ENCODE data around the gene FNDC1.
"Not testable (repeated sequence)": the region's sequence is repeated elsewhere in the genome, so short reads cannot be mapped to it uniquely, and the experiment has no call there.

Gene FNDC1

DNA sequence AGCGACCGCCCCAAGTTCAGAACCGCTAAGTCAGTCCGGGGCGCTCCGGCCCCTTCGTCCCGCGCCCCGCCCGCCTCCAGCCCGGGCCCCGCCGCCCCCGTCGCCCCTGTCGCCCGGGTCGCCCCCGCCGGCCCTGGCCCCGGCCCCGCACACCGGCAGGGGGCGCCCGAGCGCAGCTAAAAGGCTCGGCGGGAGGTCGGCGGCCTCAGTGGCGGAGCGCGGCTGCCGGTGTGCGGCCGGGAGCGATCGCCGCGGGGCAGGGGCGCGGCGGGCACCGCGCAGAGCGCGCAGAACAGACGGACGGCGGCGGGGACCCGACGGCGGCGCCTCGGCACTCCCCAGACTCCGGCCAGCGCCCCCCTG, at the start of gene FNDC1:
Gene FNDC1 (plus strand): TSS at position 208 of the 363 bp plus-strand sequence. CDS start 197 bp downstream, outside the sequence.
- DNase-seq (ENCODE audit: low read depth), result no peak

DNA sequence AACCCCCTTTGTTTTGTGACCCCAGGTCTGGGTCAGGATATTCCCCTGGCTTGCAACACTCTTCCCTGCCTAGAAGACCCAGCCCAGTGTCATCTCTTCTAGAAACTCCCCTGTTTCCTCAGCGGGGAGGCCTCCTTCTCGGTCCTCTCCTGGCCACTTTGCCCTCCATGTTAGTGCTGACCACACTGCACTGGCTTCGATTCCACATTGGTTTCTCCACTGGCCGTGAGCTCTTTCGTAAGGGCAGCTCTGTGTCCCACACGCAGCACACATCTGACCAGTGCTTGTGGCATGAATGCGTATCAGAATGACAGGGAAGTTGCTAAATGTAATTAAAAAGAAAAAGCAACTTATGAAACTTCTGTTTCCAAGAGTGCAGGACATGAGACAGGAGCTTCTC, 49.4 kb upstream of the FNDC1 start:
- no peak for DNase-seq (ENCODE audit: low read depth)

DNA sequence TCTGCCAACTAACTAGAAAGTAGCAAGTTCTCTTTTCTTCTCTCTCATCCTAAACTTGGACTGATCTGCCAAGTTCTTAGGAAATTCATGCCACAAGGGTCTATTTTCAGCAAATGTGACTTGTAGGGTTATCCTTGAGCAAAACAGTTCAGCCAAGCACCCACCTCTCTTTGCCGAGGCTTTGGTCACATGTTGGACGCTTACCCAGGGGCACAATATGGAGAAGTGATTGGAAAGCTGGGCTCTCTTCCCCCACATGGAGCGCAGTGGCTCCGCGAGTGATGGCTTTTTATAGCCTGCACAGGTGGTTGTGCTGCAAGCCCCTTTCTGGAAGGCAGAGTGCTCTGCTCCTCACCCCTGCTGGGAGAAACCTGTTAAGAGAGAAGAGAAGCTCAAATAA, 47.7 kb upstream of the FNDC1 start:
- DNase-seq (ENCODE audit: low read depth), result no peak

DNA sequence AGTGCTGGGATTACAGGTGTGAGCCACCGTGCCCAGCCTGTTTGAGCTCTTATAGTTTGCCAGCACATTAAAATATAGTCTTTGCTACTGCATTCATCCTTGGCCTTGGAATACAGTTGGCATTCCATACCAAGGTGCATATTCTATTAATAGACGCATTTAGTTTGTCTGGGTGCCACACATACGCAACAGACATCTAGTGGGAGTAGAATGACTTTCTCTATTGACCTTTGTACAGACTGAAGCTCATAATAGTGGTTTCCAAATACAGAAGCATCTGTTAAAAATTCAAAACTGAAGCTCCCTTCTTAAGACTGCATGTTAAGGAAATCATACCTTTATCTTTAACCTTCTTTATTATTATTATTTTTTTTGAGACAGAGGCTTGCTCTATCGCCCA, 46.7 kb upstream of the FNDC1 start:
- no peak for DNase-seq (ENCODE audit: low read depth)

DNA sequence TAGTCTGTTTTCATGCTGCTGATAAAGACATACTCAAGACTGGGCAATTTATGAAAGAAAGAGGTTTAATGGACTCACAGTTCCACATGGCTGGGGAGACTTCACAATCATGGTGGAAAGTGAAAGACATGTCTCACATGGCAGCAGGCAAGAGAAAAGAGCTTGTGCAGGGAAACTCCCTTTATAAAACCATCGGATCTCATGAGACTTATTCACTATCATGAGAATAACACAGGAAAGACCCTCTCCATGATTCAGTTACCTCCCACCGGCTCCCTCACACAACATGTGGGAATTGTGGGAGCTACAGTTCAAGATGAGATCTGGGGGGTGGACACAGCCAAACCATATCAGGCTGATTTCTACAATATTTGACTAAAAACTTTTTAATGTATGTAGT, 45.4 kb upstream of the FNDC1 start:
- DNase-seq (ENCODE audit: low read depth), result not testable (repeated sequence)

DNA sequence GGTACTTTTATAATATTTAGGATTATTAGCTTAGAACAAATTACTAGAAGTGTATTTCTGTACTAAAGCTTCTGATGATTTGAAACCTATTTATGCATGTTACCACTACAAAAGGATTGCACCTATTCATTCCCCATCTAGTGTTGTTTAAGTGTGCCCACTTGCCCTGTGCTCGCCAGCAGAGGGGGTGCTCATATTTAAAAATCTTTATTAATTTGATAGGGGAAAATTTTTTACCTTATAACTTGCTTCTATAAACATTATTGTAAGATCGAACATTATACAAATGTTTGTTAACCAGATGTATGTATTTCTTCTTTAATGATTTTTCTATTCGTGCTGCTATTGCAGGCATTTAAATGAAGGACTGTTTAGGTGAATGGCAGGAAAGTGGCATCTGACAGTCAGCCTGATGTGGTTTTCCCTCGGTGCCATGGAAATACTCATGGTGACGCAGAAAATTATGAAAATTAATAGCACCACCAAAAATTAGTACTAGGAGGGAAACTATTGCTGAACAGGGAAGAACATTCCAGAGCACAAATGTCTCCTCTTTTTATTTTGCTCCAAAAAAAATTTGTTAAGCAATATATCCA, 44.1 kb upstream of the FNDC1 start:
- DNase-seq (ENCODE audit: low read depth), result no peak

DNA sequence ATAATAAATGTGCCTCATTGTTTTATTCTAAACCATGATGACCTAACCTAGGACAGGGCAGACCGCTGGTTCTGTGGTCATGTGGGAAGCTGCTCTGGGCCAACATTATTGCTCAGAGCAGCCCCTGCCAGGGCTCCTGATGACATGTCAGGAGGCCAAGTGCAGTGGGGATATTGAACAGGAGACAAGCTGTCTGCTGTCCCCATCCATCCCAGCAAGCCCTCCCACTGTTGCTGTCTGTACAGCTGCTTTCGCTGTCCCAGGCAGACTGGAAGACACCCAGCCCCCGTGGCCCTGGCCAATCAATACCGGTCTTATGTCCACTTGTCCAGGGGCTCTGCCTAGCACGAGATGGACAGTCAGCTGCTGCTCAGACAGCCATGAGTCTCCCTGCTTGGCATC, 43.2 kb upstream of the FNDC1 start:
- DNase-seq (ENCODE audit: low read depth), result no peak

DNA sequence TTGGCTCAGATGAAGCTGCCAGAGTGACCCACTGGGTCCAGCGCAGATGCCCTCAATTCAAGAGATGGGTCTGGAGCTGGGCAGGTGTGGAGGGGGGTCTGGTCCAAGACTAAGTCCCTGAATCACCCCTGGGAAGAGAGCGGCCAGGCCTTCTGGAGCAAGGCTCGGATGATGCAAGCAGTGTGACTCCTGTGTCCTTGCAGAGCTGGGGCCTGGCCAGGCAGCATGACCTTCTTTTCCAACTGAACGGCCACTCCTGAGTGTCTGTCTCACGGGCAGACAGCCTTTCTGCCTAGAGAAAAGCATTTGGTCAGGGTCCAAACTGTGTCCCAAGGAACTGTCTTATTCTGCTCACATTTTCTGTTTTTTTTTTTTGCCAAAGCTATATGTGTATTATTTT, 42.6 kb upstream of the FNDC1 start:
- DNase-seq (ENCODE audit: low read depth), result no peak

DNA sequence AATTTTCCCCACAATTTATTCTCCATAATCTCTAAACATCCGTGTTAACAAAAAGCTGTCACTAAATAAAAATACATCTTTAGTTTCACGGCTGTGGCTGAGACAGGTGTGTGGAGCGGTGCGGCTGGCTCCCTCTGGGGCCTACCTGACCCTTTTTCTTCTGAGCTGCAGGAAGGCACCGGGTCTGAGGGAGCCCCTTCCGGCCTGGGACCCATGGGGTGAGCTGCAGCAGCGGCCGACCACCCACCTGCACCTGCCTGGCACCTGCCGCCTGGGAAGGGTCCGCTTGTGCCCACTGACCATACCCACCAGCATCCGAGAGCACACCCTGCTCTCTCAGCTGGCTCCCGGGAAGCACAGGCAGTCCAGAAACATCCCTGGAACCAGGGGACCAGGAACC, 41.5 kb upstream of the FNDC1 start:
- DNase-seq (ENCODE audit: low read depth), result no peak

DNA sequence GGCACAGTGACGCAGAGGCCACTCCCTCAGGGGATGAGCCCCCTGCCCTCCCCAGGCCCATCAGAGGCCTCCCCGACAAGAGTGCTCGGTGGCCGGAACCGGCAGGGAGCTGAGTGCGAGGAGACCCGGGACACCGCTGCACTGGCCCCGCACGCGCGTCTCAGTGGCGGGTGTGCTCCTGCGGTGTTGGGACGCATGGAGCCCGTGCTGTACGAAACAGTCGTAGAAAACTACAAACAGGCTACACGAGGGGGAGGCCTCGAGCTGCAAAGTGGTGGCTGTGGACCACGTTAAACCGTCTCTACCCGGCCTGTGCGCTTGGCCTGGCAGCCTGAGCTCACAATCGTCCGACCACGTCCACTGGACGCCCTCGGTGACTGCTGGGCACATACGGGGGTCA, 40.2 kb upstream of the FNDC1 start:
- no peak for DNase-seq (ENCODE audit: low read depth)

DNA sequence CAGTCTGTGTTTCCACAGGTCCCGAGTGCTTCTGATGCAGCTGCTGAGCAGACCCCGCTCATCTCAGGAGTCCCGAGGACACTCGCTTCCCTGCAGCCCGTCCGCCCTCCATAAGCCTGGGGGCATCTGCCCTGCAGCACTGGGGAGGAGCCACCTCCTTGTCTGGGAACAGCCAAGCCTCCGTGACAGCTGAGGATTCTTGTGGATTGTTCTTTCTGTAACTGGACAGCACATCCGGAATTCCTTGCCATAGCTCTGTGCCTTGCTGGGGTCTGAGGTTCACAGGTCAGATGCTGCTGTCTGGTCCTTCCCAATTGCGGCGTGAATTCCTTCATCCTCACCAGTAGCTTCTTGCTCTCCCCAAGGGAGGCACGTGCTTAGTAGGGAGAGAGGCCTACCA, 38.4 kb upstream of the FNDC1 start:
- no peak for DNase-seq (ENCODE audit: low read depth)

DNA sequence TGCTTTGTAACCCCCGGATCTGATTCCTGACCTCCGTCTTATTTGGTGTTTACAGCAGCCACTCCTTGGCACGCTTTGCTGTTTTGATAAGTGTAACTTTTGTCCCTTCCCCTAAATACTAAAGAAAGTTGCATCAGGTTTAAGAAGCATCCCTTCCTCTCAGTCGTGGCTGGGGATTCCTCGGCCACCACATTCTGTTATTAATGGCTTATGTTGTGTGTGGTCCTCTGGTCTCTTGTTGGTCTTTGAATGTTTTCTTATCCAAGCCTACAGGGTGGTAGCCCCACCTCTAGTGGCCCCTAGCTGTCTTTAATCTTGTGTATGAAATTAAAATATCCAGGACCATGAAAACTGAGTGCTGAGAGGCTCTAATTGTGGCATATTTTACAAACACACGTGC, 37.5 kb upstream of the FNDC1 start:
- no peak for DNase-seq (ENCODE audit: low read depth)

DNA sequence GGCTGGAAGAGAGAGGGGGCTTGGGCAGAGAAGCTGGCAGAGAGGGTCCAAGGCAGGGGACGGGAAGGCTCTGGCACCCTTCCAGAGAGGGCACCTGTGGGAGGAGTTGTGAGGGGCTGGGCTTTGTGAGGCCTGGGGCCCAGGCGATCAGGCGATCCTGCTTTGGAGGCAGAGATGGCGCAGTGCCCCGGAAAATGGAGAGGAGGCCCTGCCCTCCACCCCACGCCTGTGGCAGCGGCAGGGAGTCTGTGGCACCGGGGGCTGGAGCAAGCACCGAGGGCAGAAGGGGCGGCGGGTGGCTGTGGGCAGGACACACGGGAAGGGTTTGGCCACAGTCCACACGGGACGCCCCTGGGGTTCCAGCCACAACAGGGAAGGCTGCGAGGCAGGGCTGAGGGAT, 36.5 kb upstream of the FNDC1 start:
- no peak for DNase-seq (ENCODE audit: low read depth)

DNA sequence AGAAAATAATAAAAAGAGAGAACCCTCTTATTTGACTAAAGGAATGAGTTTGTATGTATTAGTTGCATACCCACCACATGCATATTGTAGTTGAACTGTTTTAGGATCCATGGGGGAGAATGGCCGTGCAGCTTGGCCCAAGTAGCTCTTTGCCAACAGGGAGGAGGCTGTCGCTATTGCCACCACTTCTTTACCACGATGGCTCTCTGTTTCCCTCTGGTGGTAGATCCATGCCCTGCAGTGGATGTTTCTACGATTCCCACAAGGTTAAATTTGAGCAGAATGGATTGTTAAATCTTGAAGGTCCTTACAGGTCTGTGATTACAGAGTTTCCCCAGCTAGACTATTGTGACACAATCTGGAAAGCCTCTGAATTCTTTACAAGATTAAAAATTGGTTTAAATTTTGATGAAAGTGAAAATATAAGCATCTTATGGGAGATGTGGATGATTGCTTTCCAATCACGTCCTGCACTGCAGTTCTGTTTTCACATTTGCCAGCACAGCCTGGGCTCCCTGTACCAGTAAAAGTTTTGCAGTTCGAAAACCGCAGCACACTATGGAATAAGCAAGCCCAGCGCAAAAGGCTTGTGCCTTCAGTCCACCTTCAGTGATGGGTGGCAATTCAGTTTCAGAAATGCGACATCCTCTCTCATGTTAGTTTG, 34.4 kb upstream of the FNDC1 start:
- DNase-seq (ENCODE audit: low read depth), result peak; percentile 68

DNA sequence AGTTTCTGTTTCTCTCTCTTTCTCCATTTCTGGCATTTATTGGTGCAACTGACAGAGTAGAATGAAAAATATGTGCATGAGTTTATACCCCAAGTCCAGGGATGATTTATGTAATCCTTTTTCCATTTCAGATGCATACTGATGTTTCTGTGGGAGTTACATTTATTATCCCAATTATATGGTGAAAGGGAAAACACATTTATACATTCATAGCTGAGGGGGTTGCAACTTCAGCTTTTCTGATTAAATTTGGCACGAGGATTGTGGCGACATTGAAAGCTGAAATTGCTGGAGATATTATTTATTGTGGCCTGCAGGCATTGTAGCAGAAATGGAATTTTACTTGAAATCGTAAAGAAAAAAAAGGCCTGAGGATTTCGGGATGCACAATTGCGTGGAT, 31.5 kb upstream of the FNDC1 start:
- no peak for DNase-seq (ENCODE audit: low read depth)

DNA sequence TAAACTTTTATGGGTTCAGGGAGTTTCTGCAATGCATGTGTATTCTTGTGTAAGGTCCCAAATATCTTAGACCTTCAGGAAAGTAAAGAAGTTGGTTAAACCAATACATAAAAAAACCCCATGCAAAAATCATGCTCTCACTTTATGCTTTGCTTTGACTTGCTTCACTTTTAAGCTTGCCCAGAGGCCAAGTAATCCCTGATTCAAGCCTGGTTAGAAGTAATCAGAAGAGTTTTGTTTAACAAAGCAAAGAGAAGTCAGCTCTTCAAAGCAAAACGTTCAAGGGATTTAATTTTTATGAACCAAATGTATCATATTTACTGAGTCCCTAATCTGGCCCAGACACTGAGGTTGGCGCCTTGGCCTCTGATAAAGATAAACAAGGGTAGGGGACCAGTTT, 26.7 kb upstream of the FNDC1 start:
- DNase-seq (ENCODE audit: low read depth), result no peak

DNA sequence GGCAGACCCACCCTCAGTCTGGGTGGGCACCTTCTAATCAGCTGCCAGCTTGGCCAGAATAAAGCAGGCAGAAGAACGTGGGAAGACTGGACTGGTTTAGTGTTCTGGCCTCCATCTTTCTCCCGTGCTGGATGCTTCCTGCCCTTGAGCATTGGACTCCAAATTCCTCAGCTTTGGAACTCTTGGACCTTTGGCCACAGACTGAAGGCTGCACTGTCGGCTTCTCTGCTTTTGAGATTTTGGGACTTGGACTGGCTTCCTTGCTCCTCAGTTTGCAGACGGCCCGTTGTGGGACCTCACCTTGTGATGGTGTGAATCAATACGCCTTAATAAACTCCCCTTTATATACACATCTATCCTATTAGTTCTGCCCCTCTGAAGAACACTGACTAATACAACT, 20.6 kb upstream of the FNDC1 start:
- no peak for DNase-seq (ENCODE audit: low read depth)

DNA sequence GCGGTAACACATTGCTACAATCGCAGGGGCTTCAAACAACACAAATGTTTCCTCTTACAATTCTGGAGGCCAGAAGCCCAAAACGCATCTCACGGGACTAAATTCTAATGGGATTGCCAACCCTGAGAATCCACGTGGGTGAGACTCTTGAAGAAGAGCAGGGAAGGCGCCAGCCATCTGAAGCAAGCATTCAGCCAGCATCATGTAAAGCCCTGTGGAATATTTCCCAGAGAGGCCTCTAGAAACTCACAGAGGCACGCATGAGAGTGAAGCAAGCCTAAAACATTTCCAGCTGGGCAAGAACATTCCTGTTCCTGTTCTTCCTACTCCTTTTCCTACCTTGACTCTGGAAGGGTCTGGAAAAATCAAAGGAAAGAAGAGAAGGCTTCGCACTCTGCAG, 19.6 kb upstream of the FNDC1 start:
- no peak for DNase-seq (ENCODE audit: low read depth)

DNA sequence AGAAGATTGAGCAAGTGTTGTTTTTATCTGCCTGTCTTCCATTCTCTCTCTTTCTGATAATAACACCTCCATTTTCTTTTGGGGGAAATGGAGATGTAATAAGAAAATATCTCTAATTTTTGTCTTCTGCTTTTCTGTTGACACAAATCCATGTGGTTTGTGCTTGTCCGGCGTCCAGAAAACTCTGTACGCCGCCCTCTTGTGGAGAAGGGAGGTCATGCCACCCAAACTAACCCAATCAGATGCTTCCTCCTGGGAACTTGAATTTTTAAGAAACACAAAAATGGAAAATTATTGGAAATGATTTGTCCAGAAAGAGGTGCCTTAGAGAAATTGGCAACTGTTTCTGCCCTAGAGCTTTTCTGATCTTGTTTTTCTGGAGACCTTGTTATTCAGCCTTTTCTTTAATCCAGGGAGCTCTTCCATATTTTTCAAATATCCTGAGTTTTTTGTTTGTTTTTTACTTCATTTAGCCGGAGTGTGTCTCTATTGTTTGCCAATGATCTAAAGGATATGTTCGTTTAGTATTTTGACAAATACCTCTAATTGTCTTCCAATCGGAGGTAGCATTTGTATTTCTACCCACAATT, 17.8 kb upstream of the FNDC1 start:
- DNase-seq (ENCODE audit: low read depth), result peak; percentile 23

DNA sequence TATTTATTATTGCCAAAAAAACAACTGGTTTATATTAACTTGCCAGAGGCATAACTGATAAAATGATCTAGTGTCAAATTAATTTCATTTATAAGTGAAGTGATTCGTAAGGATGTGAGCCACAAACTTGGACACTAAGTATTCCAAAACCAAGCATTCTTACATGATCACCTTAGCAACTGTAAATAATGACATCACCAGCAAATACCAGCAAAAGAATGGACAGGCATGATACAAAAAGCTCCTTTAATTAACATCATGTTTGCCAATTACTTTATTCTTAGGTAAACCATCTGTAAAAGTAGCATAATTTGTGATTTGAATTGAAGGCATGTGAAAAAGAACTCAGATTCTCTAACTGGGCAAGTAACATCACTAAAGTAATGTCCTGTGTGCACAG, 17.2 kb upstream of the FNDC1 start:
- DNase-seq (ENCODE audit: low read depth), result no peak

DNA sequence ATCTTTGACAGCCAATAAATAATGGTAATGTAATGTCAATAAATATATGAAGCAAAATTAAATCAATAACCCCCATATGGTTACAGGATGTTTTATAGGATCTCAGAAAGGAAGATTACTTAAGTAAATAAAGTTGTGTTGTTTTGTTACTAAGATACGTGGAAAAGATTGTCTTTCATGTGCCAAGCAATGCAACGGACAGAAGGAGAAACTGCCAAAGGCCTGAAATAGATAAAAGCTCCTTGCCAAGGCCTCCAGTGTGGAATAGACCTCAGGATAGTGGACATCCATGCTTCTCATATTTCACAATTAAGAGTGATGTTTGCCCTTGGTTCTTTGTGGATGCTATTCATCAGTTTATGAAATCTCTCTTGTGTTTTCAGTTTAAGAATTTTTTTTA, 16.4 kb upstream of the FNDC1 start:
- DNase-seq (ENCODE audit: low read depth), result no peak

DNA sequence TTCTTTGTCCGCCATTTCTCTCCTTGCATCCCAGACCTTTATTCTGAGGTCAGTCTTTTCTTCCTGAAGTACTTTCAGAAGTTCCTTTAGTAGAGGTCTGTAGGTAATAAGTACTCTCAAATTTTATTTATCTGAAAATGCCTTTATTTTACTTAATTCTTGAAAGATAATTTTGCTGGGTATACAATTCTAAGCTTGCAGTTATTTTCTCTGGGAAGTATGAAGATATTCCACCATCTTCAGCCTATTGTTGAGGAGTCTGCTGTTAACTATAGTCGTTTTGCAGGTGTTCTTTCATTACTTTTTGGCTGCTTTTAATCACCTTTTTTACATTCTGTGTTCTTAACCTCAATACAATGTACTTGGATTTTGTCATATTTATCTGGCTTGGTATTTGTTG, 13.5 kb upstream of the FNDC1 start:
- no peak for DNase-seq (ENCODE audit: low read depth)

DNA sequence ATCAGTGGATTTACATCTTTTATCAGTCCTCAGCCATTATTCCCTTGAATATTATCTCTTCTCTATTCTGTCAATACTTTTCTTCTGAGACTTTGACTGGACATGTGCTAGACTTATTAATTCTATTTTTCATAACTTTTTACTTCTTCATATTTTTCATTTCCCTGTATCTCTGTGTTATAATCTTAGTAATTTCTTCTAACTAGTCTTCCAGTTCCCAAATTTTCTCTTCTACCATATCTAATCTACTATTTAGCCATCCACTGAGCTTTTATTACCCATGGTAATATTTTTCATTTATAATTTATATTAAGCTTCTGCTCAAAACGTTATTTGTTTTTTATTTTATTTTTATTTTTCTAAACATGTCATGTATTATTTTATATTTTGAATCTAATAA, 13.1 kb upstream of the FNDC1 start:
- DNase-seq (ENCODE audit: low read depth), result no peak

DNA sequence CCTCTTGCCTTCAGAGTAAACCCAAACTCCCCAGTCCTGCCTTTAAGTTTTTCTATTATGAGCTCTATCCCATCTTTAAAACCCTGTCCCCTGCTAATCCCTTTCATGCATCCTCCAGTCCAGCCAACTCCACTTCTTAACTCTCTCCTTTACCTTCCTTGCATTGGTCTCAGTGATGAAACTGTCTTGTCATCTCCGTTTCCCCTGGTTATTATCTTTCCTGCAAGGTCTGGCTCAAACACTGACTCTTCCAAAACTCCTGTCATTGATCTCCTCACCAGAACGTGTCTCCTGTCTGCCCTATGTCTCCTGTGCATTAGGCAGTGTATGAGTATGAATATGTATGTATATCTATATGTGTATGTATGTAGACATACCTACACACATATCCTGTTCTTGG, 11.8 kb upstream of the FNDC1 start:
- DNase-seq (ENCODE audit: low read depth), result no peak

Measured in activated T-cell treated with anti-CD3 and anti-CD28 coated beads for 1 hour (primary cell).